ENCODE measurements around the gene VWCE.
"Not testable (repeated sequence)": the region's sequence is repeated elsewhere in the genome, so short reads cannot be mapped to it uniquely, and the experiment has no call there.

The VWCE gene

DNA sequence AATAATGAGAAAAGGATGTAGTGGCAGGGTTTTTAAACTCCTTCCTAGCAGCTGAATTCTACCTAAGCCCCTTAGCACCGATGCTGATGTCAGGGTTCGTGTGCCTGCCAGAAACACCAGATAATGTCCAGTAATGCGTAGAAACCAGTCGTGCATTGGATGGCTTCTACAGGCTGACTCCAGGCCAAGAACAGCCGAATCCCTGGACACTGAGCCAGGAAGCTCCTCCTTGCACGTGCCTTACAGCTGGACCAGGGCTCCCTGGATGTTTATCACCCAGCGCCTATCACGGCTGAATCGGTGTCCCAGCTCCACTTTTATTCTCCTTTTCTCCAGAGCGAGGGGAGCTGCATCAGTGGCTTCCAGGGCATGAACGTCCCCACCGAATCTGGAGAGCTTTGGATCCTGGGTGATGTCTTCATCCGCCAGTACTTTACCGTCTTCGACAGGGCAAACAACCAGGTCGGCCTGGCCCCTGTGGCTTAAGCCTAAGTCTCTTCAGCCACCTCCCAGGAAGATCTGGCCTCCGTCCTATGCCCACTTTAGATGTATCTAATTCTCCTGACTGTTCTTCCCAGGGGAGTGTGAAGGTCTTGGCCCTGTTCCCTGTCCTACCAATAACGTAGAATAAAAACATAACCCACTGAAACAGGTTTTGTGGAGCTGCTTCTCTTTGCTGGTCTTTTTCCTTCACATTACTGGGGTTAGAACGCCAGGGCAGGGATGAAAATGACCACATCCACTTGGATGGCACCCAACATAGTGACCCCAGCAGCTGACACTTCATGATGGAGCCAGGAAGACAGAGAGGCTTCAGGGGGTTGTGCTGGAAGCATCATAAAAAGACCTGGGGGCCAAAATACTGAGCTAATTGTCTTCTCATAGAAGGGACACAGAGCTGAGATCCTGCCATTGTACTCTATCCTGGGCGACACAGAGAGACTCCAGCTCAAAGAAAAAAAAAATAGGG, 44.0 kb downstream of the VWCE start:
- not testable (repeated sequence) for DNase-seq

DNA sequence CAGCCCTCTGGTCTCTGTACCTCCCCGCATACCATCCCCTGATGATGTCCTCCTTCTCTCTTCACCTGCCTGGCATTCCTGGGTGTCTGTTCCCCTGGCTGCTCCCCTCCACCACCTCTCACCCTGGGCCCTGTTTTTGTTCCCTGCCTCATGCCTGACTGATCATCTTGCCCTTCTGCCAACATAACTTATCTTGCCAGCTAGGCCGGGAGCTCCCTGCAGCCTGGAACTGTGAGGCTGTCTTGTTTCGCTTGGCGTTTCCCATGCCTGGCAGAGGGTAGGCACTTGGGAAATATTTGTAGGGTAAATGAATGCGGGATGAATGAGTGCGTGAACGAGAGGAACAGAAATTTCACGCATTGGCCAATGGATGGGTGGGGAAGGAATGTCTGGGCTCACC, 45.9 kb downstream of the VWCE start:
- not testable (repeated sequence) for DNase-seq

DNA sequence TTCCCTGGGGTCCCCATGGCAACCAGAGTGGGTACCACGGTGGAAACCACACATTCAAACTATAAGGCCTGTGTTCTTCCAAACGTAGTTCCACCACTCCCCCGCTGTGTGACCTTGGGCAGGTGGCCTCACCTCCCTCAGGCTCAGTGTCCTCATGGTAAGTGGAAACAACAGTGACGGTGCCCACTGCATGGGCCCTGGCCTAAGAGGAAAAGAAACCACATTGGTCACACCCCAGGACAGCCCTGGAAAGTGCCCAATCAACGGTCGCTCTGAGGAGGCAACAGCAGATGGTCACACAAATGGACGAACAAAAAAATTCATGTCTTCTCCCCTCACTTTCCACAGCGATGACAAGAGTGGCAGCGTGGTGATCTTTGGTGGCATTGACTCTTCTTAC, 47.0 kb downstream of the VWCE start:
- not testable (repeated sequence) for DNase-seq

GRCh38 chr11:61245284-61245964, 49.7 kb downstream of the VWCE start:
- DNase-seq = not testable (repeated sequence)

GRCh38 chr11:61241526-61241925, 53.6 kb downstream of the VWCE start:
- not testable (repeated sequence) for DNase-seq

DNA sequence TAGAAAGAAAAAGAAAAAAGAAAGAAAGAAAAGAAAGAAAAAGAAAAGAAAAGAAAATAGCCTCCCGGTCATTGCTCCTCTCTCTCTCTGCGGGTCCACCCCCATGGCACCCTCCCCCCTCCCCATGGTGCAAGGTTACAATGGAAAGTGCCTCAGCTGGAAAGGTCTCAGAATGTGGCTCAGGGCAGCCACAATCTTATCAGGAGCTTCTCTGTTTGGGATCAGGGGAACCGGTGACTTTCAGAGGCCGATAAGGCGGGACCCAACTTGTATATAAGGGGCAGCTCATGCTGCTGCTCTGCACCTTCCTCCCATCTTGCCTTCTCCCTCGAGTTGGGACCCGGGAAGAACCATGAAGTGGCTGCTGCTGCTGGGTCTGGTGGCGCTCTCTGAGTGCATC, 54.2 kb downstream of the VWCE start, which contains the start of gene PGA5:
TSS of gene PGA5 (plus strand) at position 301 of the 400 bp plus-strand sequence. CDS start at position 353, 52 bp downstream.
- not testable (repeated sequence) for DNase-seq

GRCh38 chr11:61240288-61240687, 54.8 kb downstream of the VWCE start:
- not testable (repeated sequence) for DNase-seq

GRCh38 chr11:61237130-61237529, 58.0 kb downstream of the VWCE start:
- DNase-seq = not testable (repeated sequence)

GRCh38 chr11:61232548-61233145, 62.5 kb downstream of the VWCE start:
- not testable (repeated sequence) for DNase-seq

GRCh38 chr11:61231585-61231984, 63.5 kb downstream of the VWCE start:
- DNase-seq = not testable (repeated sequence)

- DNase-seq = not testable (repeated sequence)
Measured at GRCh38 chr11:61231033-61231432, 64.1 kb downstream of the VWCE start.

GRCh38 chr11:61229458-61229857, 65.7 kb downstream of the VWCE start:
- not testable (repeated sequence) for DNase-seq

GRCh38 chr11:61226457-61227137, 68.5 kb downstream of the VWCE start:
- not testable (repeated sequence) for DNase-seq

GRCh38 chr11:61222692-61223091, 72.4 kb downstream of the VWCE start:
- DNase-seq = not testable (repeated sequence)

DNA sequence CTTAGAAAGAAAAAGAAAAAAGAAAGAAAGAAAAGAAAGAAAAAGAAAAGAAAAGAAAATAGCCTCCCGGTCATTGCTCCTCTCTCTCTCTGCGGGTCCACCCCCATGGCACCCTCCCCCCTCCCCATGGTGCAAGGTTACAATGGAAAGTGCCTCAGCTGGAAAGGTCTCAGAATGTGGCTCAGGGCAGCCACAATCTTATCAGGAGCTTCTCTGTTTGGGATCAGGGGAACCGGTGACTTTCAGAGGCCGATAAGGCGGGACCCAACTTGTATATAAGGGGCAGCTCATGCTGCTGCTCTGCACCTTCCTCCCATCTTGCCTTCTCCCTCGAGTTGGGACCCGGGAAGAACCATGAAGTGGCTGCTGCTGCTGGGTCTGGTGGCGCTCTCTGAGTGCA, 73.1 kb downstream of the VWCE start, which contains the start of gene PGA4:
TSS of gene PGA4 (plus strand) at position 301 of the 400 bp plus-strand sequence. CDS start at position 355, 54 bp downstream.
- DNase-seq = not testable (repeated sequence)

DNA sequence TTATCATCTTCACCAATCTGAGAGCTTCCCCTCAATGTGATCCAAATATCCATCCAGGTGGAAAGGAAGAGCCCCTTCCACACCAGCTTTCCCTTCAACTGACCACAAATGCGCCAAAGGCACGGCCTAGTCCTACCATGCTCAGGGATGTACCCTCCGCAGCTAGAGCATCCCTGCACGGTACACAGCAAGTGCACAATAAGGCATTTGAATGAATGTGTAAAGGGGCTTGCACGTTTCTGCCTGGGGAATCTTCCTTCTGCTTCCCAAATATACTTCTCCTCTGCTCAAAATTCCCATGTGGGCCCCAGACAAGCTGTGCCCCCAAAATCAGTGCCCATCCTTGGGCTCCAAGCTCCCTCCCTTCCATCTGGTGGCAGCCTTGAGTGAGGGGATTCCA, 76.1 kb downstream of the VWCE start:
- not testable (repeated sequence) for DNase-seq

DNA sequence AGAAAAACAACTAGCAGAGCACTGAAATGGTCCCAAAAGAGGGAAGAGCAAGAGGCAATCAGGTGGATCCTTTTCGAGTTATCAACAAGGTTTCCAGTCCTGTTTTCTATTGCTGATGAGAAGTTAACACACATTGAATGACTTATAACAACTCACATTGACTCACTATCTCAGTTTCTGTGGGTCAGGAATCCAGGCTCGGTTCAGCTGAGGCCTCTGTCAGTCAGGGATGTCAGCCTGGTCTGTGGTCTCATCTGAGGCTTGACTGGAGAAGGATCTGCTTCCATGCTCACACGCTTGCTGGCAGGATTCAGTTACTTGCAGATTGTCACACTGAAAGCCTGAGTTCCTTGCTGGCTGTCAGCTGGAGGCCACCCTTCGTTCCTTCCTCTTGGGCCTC, 76.8 kb downstream of the VWCE start:
- not testable (repeated sequence) for DNase-seq

DNA sequence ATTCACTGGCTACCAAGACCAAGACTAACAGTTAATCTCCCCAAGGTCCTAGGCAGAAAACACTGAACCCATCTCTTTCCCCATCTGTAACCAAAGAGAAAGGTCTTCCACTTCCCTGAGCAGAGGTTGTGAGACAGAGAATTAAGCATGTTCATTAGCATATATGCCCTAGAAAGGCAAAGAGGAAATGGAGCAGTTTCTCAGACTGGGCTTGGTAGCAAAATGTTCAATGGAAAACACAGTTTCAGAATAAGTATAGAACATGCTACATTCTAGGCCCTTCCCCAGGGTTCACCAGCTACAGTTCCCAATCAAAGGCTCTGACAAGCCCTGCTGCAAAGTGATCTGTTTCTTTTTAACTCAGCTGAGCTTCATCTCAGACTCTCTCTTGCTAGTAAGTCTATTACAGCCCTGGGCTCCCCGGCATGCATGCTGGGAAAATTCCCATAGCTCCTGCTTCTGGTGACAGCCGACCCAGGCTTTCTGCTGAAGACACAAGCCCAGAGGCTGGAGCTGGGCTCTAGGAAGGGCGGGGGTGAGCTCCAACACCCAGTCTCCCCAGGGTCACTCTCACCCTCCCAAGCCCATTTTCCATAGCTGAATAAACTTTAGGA, 81.3 kb downstream of the VWCE start:
- DNase-seq = not testable (repeated sequence)

- DNase-seq = not testable (repeated sequence)
Measured at GRCh38 chr11:61212202-61212601, 82.9 kb downstream of the VWCE start.

GRCh38 chr11:61211327-61211952, 83.7 kb downstream of the VWCE start:
- not testable (repeated sequence) for DNase-seq

DNA sequence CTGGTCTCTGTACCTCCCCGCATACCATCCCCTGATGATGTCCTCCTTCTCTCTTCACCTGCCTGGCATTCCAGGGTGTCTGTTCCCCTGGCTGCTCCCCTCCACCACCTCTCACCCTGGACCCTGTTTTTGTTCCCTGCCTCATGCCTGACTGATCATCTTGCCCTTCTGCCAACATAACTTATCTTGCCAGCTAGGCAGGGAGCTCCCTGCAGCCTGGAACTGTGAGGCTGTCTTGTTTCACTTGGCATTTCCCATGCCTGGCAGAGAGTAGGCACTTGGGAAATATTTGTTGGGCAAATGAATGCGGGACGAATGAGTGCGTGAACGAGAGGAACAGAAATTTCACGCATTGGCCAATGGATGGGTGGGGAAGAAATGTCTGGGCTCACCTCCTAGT, 84.5 kb downstream of the VWCE start:
- not testable (repeated sequence) for DNase-seq
